ENCODE measurements around the gene ZNF575.
"Not testable (repeated sequence)": the region's sequence is repeated elsewhere in the genome, so short reads cannot be mapped to it uniquely, and the experiment has no call there.

Gene ZNF575

DNA sequence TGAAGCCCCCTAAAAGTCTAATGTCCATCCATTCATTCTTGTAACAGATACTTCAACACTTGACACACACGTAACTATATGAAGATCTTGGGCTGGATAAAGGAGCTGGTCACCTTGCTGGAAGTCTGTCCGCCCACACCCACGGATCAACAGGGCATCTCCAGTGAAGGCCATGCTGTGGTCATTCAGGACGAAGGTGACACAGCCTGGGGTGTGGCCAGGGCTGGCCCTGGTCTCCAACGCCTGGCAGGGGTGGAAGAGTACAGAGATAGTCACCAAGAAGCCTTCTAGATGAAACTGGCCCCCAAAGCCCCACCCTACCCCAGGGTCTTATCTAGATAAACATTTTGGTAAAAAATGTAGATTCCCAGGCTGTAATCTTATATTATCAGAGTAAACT lies 21.7 kb upstream of the ZNF575 start:
- DNase-seq (ENCODE audit: low spot score): no peak

DNA sequence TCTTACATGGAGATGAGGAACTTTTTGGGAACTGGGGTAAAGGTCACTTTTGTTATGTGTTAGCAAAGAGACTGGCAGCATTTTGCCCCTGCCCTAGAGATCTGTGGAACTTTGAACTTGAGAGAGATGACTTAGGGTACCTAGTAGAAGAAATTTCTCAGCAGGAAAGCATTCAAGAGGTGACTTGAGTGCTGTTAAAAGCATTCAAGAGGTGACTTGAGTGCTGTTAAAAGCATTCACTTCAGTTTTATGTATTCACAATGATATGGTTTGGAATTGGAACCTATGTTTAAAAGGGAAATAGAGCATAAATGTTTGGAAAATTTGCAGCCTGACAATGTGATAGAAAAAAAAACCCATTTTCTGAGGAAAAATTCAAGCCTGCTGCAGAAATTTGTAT lies 20.6 kb upstream of the ZNF575 start:
- DNase-seq (ENCODE audit: low spot score): not testable (repeated sequence)

DNA sequence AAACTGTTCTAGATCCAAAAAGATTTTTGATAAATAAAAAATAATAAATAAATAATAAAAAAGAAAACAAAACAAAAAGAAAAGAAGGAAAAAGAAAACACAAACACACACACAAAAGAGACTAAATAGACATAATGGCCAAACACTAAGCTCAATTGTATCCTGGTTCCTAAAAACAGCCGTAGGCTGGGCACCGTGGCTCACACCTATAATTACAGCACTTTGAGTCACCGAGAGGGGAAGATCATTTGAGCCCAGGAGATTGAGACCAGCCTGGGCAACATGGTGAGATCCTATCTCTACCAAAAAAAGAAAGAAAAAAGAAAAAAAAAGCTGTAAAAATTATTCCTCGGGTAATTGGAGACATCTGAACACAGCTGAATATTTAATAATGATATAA lies 14.9 kb upstream of the ZNF575 start:
- no peak for DNase-seq (ENCODE audit: low spot score)

DNA sequence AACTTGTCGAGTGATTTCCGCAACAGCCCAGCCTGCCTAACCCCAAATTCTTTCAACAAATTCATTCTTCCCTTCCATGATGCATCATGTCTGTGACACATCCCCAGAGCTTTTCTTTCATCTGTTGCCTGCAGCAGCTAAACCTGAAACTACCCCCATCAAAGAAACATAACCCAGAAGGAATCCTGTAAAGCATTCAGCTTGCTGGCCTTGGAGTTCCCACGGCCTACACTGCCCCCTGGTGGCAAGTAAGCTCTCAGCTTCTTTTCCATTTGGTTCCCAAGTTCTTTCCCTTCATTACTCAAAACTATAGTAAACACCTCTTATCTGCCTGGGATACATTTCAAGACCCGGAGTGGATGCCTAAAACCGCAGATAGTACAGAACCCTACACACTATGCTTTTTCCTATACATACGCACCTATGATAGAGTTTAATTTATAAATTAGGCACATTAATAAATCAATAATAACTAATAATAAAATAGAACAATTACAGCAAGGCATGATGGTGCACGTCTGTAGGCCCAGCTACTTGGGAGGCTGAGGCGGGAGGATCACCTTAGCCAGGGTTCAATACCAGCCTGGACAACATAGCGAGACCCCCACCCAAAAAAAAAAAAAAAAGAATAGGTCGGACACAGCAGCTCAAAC lies 13.4 kb upstream of the ZNF575 start:
- DNase-seq (ENCODE audit: low spot score): peak; percentile 85

DNA sequence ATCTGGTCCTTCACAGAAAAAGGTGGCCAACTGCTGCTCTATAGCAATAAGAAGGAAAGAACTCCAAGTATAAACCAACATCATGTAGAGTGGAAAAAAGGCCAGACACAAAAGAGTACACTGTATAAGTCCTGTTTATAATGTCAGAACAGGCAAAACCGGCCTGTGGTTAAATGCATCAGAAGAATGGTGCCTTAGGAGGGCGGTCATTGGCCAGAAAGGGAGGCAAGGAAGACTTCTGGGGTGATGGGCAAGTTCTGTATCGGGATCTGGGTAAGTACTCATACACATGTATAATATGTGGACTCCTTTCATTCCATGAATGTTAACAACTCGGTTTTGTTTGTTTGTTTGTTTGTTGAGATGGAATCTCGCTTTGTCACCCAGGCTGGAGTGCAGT lies 10.1 kb upstream of the ZNF575 start:
- no peak for DNase-seq (ENCODE audit: low spot score)

DNA sequence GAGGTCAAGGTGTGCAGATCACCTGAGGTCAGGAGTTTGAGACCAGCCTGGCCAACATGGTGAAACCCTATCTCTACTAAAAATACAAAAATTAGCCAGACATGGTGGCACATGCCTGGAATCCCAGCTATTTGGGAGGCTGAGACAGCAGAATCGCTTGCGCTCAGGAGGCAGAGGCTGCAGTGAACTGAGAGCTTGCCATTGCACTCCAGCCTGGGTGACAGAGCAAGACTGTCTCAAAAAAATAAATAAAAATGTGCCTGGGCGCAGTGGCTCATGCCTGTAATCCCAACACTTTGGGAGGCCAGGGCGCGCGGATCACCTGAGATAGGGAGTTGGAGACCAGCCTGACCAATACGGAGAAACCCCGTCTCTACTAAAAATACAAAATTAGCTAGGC lies 9.3 kb upstream of the ZNF575 start:
- DNase-seq (ENCODE audit: low spot score): not testable (repeated sequence)

DNA sequence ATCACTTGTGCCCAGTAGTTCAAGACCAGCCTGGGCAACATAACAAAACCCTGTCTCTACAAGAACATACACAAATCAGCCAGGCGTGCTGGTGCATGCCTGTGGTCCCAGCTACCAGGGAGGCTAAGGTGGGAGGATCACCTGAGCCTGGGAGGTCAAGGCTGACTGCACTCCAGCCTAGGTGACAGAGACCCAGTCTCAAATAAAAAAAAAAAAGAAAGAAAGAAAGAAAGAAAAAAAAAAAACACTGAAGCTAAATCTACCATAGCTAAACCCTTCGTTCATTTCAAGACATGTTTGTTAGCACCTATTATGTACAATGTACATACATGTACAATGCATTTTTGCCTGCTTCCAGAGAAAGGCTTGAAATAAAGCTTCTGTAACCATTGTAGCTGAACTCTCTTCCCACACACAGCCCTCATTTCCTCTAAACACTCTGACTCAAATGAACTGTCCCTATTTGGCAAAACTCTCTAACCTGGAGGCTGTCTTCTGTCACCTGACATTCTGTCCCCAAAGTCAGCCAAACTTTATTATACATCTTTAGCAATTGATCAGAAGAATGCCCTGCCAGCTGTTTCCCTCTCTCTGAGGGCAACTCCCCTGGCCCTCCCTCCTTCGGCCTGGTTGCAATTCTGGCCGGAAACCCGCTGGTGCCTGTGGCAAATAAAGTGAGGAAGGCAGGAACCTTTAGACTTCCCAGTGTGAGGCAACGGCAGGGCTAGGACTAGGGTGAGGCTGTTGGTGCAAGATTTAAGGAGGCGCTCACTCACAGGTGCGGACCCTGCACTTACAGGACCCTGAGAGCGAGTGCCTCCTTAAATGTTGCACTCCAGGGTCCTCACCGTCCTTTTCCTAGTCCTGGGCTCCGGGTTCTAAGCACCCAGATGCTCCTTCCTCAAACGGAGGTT lies 7.8 kb upstream of the ZNF575 start:
- DNase-seq (ENCODE audit: low spot score): no peak

DNA sequence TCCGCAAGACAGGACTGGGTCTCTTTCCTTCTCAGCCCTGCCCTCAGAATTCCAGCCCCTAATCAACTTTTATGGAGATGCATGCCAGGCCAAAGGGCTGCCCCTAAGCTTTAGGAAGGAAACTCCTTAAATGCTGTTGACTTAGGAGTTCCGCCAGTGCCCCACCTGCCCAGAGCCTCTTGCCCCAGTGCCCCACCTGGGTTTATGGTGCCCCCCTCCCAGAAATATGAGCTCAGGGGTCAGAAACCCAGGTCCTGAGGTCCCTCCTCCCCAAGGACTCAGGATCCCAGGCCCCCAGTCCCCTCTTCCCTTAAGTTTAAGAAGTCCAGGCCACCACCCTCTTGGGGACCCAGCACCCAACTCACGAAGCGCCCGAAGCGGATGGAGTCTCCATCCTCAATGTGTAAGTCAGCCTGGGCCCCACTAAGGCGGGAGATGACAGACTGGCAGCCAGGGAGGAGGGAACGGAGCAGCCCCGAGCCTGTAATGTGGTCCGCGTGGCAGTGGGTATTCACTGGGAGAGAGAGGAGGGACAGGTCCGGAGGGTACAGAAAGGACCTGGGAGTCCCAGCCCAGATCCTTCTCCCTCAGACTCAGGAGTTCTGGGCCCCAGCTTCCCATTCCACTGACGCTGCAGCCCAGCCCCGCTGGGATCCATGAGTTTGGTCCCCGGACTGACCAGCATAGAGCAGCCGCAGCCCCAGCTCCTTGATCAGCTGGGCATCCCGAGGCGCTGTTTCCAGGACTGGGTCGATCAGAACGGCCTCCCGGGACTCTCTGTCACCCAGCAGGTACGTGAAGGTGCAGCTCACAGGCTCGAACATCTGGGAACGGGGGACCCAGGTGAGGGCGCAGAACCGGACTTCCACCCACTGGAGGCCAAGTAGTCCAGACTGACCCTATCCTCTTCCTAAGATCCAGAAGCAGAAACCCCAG lies 6.9 kb upstream of the ZNF575 start:
- DNase-seq (ENCODE audit: low spot score): no peak

DNA sequence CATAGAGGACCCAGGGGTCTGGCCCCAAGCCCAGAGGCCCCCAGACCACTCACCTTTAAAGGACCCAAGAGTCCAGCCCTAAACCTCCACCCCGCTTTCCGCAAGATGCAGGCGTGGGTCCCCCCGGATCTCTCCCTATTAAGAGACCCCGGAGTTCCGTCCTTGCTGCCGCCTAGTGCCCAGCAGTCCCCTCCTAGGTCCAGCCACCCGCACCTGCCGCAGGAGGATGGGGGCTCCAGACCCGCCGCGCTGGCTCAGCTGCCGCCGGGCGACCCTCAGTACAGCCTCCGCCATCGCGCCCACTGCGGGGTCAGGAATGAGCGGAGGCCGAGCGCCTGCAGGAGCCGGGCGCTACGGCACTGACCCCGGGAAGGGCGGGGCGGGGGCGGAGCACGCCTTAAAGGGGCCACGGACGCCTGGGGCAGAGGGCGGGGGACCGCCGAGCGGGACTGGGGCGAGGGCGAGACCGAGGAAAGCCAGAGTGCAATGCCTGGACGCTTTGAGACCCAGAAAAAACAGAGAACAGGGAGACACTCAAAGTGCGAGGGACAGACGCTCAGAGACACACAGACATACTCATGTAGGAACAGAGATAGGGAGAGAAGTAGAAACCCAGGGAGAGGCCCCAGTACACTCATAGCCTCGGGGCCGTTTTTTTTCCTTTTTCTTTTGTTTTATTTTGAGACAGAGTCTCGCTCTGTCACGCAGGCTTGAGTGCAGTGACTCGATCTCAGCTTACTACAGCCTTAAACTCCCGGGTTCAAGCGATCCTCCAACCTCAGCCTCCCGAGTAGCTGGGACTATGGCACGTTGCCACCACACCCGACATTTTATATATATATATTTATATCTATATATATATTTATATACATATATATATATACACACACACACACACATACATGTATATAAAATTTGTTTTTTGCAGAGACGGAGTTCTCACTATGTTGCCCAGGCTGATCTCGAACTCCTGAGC lies 5.8 kb upstream of the ZNF575 start, which contains the start of gene ETHE1:
Gene ETHE1 (minus strand): TSS at position 318 of the 976 bp plus-strand sequence. CDS start 24 bp downstream, at position 294.
- DNase-seq (ENCODE audit: low spot score): peak; percentile 88

DNA sequence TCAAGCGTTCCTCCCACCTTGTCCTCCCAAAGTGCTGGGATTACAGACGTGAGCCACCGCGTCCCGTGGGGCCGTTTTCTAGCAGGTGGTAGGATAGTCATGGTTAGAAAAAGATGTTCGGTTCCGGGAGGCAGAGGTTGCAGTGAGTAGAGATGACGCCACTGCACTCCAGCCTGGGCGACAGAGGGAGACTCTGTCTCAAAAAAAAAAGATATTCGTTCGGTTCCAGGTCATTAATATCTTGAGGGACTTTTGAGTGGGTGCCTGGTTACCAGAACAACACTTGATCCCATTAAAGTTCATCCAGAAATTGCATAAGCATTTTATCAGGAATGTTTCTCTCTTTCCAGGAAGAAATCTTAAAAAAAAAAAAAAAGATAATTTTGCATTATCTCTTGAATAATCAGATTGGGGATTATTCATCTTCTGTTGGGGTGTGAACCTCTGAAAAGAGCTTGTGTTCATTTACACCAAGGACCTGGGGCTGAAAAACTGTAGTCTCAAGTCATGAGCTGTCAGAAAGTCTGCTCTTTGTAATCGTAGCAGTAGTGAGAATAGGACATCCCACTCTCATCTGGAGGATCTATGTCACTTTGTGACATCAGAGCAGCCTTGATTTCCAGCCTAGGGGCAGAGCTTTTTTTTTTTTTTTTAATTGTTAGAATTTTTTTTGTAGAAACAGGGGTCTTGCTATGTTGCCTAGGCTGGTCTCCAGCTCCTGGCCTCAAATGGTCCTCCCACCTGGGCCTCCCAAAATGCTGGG lies 4.9 kb upstream of the ZNF575 start:
- no peak for DNase-seq (ENCODE audit: low spot score)

DNA sequence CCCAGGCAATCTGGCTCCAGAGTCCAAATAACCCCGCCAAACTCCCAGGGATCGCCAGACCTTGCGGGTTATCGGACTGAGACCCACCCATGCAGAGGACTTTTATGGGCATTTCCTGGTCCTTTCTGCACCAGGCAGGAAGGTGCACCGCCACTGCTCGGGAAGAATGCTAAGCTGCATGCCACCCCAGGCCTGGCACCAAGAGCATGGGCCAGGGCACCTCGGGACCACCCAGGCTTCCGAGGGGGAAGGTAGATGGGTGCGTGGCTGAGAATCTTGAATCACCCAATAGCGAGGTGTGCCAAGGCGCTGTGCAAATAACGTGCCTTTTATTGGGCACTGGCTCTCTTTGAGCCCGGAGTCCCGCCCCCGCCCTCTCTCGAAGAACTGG lies 422 bp upstream of the ZNF575 start:
- peak; percentile 75 for DNase-seq (ENCODE audit: low spot score)

DNA sequence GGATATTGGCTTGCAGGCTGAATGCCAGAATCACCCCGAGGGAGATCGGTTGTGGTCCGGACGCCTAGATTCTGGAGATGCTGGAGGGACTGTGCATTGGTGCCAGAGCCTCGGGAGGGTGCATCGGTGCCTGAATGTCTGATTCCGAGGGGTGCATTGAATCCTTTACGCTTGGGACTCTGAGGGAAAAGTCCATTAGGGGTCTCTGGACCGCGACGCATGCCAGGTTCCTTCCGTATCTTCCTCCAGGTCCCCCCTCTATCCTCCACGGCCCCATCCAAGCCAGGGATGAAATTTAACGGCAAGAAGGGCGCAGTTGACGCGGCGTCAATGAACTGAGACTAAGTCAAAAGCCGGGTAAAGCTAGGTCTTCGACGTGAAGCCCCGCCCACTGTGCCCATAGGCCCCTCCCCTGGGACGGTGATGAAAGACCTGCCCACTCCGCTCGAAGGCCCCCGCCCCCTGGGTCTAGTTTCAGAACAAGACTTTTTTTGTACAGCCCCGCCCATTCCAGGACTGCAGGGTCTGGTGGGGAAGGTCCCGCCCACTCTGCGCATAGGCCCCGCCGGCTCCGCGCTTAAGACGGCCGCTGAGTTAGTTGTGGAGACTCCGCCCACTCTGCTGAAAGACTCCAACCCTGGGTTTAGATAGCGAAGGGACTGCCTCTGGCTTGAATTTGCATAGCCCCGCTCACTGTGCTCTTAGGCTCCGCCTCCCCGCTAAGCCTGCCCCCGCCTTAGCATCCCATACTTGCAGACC lies 737 bp downstream of the ZNF575 start:
- DNase-seq (ENCODE audit: low spot score): peak; percentile 97

DNA sequence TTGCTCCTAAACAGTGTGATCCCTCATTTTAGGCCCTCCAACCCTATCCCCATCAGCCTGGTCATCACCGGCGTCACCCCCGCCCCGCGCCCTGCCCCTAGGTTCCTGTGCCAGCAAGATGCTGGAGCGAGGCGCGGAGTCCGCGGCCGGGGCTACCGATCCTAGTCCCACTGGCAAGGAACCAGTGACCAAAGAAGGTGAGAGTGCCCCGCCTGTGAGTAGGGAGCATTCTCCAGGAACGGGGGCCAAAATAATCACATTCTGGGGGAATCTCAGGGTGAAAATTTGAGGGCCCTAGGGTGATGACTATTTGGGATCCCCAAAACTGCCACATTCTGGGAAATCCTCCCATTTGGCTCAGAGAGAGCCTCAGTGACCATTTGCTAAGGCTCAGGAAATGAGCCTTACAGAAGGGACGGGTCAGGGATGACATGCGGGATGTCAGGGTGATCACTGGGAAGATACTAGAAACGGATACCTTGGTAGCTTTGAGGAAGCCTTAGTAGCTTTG lies 1.4 kb downstream of the ZNF575 start:
- no peak for DNase-seq (ENCODE audit: low spot score)

DNA sequence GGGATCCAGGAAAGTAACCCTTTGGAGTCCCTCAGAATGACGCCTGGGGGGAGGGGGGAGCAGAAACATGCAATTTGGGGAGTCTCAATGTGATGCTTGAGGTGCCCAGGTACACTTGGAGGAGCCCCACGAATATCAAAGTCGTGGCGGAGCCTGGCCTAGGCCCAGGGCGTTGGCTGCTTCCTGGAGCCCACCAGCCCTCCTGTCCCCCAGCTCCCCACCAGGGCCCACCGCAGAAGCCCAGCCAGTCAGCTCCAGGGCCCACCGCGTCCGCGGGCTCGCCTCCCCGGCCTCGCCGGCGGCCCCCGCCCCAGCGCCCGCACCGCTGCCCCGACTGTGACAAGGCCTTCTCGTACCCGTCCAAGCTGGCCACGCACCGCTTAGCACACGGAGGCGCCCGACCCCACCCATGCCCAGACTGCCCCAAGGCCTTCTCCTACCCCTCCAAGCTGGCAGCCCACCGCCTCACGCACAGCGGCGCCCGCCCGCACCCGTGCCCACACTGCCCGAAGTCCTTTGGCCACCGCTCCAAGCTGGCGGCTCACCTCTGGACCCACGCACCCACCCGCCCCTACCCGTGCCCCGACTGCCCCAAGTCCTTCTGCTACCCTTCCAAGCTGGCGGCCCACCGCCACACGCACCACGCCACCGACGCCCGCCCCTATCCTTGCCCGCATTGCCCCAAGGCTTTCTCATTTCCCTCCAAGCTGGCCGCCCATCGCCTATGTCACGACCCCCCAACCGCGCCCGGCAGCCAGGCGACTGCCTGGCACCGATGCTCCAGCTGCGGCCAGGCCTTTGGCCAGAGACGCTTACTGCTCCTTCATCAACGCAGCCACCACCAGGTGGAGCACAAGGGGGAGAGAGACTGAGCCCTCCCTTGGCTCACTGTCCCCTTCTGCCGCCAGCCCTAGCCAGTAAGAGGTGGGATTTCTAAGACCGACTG lies 2.1 kb downstream of the ZNF575 start:
- DNase-seq (ENCODE audit: low spot score): peak; percentile 79

DNA sequence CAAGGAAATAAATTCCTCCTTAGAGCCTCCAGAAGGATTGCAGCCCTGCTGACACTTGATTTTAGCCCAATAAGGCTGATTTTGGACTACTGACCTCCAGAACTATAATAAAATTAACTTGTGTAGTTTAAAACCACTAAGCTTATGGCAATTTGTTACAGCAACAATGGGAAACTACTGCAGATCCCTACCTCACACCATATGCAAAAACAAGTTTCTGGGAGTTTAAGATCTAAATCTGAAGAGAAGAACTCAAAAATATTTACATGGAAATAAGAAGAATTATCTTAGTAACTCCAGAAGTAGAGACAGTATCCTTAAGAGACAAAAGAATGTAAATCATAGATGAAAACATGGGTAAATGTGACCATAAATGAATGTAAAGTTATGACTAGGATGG lies 5.9 kb downstream of the ZNF575 start:
- DNase-seq (ENCODE audit: low spot score): no peak

DNA sequence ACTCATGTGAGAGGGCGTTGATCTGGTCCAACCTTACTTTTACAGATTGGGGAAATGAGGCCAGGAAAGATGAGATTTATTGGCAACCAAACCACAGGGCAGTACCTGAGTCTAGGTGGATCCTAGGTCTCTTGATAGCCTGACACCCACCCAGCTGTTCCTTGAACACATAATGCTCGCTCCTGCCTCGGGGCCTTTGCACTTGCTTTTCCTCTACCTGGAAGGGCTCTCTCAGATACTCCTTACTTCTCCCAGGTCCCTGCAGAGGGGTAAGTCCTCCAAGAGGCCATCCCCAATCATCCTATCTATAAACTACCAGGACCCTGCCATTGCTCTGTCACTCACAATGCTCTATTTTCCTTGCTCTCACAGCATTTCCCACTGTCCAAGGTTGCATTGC lies 7.4 kb downstream of the ZNF575 start:
- no peak for DNase-seq (ENCODE audit: low spot score)

DNA sequence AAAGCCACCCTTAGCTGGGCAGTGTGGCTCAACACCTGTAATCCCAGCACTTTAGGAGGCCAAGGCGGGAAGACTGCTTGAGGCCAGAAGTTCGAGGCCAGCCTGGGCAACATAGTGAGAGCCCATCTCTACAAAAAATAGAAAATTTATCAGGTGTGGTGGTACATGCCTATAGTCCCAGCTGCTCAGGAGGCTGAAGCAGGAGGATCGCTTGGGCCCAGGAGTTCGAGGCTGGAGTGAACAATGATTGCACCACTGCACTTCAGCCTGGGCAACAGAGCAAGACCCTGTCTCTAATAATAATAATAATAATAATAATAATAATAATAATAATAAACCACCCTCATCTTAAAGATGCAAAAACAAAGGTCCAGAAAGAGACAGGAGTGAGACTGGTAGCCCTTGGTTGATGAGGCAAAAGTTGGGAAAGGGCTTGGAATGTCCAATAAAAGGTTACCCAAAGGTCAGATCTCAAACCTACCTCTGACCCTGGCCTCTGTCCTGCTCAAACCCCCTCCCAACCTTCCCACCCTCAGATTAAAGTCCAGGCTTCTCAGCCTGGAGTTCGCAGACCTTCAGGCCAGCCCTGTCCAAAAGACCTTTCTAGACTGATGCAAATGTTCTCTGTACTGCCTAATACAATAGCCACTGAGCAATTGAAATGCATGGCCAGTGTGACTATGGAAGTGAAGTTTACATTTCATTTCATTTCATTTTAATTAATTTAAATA lies 9.1 kb downstream of the ZNF575 start:
- DNase-seq (ENCODE audit: low spot score): no peak
